AG09309 (cell line): ENCODE measurements around the gene LEAP2.

Experiments used
- DNase-seq: peaks from one replicate; pipeline ENCODE4 v3.0.0-alpha.2; 2010; ENCODE audit warnings: low read depth
- H3K4me3 ChIP-seq: 2 replicates; pipeline ENCODE4 v1.5.1; 2011; ENCODE audit warnings: mild to moderate bottlenecking, low read depth, low read length, moderate library complexity; ENCODE audit not compliant: control insufficient read depth
- TF ChIP-seq, protein P1 (sequence below): IDR thresholded peaks from 2 replicates; pipeline ENCODE4 v1.5.1; 2011; ENCODE audit warnings: mild to moderate bottlenecking, low read depth, low read length, inconsistent platforms; ENCODE audit not compliant: insufficient read depth, control insufficient read depth; ENCODE audit errors: missing control alignments

LEAP2 gene

DNA sequence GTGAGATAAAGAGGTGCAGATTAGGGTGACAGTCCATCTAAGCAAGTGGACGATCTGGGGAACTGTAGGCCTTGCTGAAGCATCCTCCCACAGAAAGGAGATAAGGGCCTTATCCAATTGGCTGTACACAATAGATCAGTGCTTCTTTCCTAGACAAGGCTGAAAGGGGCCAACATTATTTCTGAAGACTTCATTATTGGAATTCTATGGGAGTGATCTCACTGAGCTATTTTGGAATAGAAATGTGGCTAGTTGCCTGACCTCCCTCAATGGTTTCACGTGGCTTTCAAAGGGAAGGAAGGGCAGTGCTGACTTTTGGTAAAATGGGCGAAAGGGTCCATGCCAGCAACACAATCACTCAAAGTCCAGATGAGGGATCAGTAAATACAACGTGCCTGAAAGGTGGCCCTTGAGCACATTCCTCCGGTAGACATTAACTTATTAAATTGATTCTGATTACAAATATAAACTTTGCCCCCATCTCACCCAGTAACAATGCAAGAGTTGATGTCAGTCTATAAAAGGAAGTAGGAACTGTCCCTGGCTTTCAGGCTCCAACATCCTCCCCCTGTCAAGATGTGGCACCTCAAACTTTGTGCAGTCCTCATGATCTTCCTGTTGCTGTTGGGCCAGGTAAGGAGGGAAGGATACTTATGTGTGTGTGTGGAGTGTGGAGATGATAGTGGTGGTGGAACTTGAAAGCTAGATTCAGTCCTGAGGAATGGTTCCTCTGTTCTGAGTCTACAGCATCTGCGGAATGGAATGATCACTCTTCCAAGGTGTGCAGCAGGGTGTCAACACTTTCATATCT is at the start of gene LEAP2:
Gene LEAP2, plus strand, starts transcription at position 550 of the 811 bp plus-strand sequence. Its CDS starts 27 bp downstream, at position 577.
- DNase-seq: no peak
- TF ChIP-seq, protein P1, sequence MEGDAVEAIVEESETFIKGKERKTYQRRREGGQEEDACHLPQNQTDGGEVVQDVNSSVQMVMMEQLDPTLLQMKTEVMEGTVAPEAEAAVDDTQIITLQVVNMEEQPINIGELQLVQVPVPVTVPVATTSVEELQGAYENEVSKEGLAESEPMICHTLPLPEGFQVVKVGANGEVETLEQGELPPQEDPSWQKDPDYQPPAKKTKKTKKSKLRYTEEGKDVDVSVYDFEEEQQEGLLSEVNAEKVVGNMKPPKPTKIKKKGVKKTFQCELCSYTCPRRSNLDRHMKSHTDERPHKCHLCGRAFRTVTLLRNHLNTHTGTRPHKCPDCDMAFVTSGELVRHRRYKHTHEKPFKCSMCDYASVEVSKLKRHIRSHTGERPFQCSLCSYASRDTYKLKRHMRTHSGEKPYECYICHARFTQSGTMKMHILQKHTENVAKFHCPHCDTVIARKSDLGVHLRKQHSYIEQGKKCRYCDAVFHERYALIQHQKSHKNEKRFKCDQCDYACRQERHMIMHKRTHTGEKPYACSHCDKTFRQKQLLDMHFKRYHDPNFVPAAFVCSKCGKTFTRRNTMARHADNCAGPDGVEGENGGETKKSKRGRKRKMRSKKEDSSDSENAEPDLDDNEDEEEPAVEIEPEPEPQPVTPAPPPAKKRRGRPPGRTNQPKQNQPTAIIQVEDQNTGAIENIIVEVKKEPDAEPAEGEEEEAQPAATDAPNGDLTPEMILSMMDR: no peak
- H3K4me3 ChIP-seq: no peak within 1 kb of the TSS

GRCh38 chr5:132824426-132824825 is 49.0 kb upstream of the LEAP2 start:
- no peak for DNase-seq
- no peak overlapping the region for H3K4me3 ChIP-seq
- TF ChIP-seq, protein P1: no peak

- no peak overlapping the region for H3K4me3 ChIP-seq
- DNase-seq: no peak
- TF ChIP-seq, protein P1: no peak
Measured at GRCh38 chr5:132825033-132825833, 48.2 kb upstream of the LEAP2 start.

- DNase-seq: no peak
- no peak overlapping the region for H3K4me3 ChIP-seq
- TF ChIP-seq, protein P1: no peak
Measured at GRCh38 chr5:132825834-132826391, 47.6 kb upstream of the LEAP2 start.

DNA sequence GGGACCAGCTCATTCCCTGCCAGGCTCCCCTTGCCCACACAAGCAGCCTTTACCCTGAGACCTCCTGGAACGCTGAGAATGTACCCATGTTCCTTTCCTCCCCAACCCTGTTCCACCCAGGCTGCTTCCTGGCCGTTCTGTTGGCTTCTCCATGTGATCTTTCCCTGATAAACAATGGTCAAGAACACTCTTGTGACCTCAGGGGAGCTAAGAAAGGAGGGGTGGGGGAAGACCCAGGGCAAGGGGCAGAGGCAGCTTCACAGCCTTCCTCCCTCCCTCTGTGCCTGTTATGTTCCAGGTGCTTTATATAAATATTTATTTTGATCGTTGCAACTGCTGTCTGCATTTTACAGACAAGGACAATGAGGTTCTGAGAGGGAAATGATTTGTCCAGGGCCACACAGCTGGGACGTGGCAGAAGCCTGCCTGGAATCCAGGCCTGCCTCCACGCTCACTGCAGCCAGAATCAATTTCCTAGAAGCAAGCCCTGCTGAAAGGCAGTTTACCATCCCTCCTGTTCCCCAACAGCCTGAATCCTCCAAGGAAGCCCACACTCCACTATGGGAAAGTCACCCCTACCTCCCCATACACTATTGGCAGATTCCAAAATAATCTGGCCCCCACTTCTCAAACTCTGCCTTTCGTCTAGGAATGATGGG is 46.9 kb upstream of the LEAP2 start:
- DNase-seq: no peak
- TF ChIP-seq, protein P1: no peak
- H3K4me3 ChIP-seq: no peak overlapping the region
